GM18867 (cell line): ENCODE measurements around the gene KCNQ4.
A peak's percentile ranks its signal among the peaks of the same experiment; 100 is the strongest.

Experiments
- ATAC-seq: cut with Tn5 transposase; IDR thresholded peaks from one replicate; pipeline ENCODE4 v1.9.1; 2021; ENCODE audit warnings: mild to moderate bottlenecking, moderate library complexity; ENCODE audit not compliant: unreplicated experiment

KCNQ4 gene

DNA sequence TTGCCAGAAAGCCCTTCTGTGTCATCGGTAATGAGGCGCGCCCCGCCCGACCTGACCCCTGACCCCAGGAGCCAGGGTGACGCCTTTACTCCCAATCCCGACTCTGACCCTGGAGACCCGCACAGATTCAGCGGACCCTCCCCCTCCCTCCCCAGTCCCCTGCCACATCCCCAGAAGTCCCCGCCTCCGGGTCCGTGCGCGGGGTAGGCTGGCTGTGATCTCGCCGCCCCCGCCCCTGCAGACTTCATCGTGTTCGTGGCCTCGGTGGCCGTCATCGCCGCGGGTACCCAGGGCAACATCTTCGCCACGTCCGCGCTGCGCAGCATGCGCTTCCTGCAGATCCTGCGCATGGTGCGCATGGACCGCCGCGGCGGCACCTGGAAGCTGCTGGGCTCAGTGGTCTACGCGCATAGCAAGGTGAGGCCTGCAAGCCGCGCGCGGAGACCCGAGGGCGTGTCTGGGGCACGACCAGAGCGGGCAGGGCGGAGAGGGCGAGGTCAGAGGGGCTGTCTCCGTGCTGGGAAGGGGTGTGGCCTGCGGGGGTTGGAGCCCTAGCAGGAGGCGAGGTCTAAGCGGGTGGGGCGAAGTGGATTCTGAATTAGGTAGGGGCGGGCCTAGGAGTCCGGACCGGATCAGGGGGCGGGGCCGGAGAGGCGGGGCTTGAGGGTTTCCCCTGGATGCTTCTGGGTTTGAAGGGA lies 34.8 kb downstream of the KCNQ4 start:
- ATAC-seq: peak; percentile 88

DNA sequence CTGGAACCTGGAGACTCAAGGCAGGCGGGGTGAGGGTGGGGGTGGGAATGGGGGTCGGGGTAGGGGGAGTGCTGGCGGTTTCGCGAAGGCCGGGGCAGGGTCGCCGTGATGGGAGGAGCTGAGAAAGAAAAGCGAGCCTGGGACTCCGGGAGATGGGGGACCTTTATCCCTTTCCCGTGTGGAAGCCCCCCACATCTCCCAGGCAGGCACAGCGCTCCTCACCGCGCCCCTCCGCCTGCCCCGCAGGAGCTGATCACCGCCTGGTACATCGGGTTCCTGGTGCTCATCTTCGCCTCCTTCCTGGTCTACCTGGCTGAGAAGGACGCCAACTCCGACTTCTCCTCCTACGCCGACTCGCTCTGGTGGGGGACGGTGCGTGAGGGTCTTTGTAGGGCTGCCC lies 35.5 kb downstream of the KCNQ4 start:
- no peak for ATAC-seq

DNA sequence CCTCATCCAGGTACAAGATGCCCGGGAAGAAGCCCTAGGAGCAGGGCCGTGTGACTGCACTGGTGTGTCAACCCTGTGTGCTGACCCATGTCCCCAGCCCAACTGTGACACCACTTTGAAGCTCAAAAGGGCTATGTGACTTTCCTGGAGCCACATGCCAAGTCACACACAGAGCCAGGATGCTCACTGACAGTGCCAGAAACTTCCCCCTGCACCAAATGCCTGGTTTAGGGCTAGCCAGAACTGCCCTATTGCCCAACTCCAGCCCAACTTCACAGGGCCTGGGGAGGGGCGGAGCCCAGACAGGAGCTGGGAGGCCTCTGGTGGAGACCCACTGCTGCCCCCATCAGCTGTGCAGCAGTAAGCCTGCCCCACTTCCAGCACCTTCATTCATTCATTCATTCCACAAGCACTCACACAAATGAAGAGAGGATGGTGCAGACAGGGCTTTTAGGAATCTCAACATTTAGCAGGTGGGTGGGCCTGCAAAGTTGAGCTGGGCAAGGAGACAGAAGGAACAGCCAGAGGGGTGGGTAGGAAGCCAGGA lies 36.7 kb downstream of the KCNQ4 start:
- no peak for ATAC-seq

DNA sequence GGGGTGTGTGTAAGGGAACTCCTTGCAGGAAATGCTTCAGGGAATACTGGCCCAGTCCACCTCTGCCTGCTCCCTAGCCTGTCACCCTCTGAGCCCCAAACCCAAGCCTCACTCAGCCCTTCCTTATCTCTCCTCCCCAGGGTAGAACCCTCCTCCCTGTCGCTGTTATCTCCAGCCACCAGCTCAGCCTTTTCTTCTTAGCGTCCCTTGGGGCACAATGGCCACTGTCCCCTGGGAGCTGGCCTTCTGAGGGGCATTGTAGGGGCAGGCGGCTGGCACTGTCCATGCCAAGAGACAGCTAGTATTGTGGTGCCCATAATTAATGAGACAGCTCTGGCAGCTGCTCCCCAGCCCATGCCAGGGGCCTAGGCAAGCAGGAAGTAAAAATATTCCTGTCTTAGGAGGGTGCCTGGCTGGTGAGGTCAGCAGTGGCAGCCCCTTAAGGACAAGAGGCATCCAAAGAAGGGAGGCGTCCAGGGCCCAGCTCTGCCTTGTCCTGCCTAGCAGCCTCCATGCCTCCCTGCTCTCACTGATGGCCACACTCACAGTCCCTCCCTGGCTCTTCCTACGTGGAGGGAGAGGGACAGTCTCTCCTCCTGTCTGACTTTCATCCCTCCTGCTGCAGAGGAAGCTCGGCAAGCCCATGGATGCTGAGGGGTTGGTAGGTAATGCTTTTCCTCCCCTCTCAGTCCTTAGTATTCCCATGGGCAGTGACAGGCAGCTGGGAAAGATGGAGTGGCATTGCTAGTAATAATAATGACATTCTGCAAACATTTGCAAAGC lies 37.5 kb downstream of the KCNQ4 start:
- ATAC-seq: no peak

DNA sequence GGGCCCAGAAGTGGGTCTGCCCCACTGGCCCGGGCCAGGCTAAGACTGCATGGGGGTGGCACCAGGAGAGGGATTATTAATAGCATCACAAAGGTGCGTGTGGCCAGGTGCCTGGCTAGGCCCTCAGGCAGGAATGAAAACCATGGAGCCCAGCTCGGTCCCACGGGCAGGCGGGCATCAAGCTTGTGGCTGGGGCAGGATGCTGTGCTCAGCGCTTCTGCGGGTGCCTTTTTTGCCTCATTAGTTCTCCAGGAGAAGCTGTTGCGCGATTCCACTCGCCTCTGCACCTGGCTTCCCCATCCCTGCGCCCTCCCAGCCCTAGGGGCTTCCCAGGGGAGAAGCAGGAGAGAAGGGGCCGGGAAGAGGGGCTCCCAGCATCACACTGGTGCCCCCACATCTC lies 39.3 kb downstream of the KCNQ4 start:
- no peak for ATAC-seq

DNA sequence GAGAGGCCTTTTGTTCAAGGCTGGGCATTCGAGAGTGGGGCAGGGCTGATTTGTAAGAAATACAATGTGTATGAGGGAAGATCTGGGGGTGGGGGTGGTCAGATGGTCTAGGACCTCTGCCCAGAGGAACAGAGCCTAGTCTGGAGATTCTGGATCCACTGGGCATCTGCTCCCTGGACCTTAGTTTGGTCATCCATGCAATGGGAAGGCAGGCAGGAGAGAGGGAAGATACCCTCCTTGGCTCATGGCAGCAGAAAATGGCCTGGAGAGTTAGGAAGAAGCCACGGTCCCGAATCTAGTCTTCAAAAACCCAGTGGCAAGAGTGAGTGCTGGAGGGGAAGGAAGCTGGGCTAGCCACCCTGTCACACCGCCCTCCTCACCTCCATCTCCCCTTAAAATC lies 39.8 kb downstream of the KCNQ4 start:
- no peak for ATAC-seq

DNA sequence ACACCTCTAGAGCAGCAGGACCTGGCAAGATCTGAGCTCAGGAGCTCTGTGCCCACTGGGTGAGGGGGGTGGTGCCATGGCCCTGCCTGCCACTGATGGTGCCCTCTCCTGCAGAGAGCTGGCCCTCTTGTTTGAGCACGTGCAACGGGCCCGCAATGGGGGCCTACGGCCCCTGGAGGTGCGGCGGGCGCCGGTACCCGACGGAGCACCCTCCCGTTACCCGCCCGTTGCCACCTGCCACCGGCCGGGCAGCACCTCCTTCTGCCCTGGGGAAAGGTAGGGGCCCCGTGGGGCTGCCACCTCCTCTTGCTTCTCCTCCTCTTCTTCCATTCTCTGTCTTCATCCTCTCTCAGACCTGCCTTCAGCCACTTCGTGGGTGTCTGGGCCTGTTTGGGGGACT lies 40.4 kb downstream of the KCNQ4 start:
- ATAC-seq: no peak

DNA sequence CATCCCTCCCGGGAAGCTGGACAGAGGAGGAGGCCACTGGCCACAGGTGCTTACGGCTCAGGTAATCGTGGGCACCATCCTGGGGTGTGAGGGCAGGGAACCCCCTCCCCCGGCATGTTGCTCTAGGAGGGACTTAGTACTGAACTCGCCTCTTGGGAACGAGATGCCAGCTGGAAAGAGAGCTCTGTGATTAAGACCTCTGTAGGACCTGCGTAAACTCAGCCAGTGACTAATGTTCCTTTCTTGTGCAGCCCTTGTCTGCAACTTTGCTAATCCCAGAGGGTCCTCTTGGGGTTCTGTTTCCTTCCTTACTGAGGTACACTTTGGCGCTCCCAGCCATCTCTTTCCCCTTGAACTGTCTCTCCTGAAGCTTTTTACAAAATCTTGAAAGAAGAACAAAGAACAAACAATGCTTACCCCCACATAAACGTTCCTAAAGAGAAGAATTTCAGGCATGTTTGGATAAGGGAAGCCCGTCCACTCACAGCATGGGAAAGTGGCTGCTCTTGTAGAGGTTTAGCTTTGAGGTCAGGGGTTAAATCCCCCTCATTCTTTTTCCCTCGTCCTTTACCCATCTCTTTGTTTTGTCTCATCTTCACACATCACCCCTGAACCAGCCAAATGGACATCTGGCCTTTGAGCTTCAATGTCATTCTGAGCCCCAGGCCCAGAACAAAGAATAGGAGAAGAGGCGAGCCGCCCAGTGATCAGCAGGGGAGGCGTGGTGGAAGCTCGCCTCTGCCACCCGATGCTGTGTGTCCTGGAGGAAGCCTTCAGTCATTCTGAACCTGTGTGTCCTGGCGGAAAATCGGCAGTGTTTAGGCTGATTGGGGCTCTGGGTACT lies 41.2 kb downstream of the KCNQ4 start:
- ATAC-seq: no peak

DNA sequence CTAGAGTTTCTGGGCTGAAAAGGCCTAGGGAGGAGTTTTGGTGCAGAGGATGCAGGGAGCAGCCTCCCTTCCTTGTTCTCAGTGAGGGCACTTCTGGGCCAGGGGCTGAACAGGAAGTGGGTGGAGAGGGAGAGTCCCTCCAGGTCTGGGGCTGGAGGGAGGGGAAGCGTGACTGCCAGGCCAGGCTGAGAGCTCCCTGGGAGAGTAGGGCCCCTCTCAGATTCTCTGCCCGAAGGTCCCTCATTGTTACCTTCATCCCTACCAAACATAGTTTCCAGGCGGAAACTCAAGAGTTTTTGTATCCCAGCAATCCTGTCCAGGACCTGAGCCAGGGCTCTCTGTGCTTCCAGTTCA lies 41.8 kb downstream of the KCNQ4 start:
- ATAC-seq: no peak

DNA sequence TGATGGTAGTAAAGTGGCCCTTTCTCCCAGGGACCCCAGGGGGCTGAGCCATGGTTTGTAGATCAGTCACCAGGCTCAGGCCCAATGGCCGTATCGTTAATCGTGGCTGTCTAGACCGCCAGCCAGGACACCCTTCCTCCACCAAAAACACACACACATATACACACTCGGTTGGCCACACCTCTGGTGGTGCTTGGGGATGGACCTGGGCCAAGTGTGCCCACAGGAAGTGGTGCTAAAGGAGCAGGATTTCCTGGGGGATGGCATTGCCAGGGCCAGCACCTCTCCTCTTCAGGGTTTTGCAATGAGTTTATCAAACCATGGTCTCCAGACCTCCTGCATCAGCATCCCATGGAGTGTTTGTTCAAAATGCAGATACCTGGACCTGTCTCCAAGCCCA lies 42.4 kb downstream of the KCNQ4 start:
- ATAC-seq: no peak

DNA sequence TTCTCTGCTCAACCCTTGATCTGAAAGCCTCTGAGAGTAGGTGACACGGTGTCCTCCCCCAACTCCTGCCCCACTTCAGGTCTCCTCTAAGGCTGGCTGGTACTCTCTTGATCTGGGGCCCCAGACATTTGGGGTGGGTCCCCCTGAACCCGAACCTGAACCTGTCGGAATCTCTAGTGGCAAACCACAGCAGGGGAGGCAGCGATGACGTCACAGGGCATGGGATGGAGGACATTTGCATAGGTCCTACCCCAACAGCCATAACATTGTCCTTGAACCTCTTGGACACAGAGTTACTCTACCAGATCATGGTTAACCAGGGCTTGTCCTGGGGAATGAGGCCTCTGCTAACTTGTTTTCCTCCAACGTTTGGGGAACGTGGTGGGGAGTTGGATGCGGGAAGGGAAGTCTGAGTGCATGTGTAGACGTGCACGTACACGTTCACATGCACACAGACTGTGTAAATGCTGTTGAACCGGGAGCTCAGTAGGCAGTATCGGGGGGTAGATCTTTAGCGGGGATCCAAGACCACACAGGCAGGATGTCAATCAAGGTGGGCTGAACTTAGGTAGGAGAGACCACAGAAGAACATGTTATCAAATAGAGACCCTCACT lies 46.2 kb downstream of the KCNQ4 start:
- ATAC-seq: no peak

DNA sequence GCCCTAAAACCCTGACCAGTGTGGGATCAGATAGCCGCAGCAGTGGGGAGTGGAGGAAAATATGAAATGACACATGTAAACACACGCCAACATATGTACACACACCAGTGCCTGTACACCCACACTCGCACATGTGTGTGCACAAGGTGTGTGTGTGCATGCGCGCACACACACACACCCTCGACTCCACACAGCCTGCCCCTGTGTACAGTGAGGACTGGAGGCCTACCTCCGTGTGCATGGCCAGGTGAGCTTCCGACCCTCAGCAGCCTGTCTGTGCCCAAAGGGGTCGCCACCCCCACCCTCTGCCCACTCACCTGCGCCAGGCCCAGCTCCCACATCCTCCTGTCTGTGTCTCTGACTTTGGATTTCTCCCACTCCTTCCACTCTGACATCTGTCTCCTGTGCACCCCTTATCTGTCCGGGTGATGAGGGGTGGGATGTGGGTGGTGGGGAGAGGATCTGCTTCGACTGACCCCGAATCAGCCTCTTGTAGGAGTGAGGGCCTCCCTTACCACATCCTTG lies 46.9 kb downstream of the KCNQ4 start:
- ATAC-seq: no peak

DNA sequence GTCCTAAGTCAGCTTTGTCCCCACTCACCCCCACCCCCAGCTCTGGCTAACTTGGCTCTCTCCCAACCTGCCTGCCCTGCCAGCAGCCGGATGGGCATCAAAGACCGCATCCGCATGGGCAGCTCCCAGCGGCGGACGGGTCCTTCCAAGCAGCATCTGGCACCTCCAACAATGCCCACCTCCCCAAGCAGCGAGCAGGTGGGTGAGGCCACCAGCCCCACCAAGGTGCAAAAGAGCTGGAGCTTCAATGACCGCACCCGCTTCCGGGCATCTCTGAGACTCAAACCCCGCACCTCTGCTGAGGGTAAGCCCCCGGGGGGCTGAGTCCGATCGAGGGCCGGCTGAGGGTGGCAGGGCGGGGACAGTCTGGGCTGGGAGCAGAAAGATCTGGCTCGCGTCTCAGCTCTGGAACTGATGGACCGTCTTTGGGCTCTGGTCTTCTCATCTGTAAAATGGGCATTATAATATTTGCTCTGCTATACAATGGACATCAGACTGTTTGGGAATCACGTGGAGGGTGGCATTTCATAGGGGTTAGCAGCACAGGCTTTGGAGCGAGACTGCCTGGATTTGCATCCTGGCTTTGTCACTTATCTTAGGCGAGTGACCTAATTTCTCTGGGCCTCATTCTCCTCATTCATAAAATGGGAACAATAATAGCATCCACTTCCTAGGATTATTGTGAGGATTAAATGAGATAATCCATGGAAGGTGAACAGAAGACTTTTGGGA lies 47.6 kb downstream of the KCNQ4 start:
- ATAC-seq: no peak

DNA sequence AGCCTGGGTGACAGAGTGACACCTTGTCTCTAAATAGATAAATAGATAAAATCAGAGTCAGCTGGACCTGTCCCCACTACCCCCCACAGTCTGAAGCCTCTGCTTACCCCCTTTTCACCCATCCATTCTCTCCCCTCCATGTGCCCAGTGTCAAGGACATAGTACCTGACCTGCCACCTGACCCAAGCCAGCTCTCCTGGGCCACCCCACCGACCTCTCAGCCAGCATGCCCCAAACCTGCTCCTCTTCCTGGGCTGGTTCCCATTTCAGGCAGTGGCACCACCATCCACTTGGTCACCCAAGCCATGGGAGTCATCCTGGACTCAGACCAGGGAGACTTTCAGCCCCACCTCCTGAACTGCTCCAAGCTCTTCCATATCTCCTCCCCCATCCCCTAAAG lies 50.4 kb downstream of the KCNQ4 start:
- ATAC-seq: no peak

DNA sequence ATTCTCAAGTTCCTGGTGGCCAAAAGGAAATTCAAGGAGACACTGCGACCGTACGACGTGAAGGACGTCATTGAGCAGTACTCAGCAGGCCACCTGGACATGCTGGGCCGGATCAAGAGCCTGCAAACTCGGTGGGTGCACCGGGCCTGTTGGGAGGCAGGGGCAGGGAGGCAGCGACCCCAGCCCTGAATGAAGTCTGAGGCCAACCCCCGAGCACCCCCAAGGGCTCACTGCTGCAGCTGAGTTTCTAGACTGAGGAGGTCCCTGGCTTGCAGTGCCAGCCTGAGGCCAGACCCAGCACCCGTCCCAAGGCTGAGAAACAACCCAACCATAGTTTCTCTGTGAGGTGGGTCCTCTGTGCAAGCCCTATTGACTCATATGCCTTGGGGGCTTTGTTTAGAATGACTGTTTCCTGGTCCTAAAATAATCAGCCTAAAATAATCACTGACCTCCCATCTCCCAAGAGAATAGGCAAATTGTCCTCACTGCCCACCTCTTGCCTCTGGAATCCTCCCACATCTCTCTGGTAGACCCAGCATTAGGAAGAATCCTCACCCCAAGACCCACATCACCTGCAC lies 51.5 kb downstream of the KCNQ4 start:
- no peak for ATAC-seq

DNA sequence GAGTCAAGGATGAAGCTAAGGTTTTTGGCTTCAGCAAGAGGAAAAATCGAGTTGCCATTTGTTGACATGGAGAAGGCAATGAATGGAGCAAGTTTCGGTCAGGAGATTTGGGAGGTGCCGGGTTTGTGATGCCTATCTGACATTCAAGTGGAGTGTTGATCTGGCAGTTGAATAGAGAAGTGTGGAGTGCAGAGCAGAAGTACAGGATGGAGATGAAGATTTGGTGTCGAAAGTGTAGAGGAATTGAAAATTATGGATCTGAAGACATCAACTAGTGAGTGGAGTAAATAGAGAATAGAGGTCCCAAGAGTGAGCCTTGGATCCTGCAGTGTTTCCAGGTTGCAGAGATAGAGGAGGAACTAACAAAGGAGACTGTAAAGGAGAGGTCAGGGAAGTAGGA lies 52.7 kb downstream of the KCNQ4 start:
- ATAC-seq: no peak

DNA sequence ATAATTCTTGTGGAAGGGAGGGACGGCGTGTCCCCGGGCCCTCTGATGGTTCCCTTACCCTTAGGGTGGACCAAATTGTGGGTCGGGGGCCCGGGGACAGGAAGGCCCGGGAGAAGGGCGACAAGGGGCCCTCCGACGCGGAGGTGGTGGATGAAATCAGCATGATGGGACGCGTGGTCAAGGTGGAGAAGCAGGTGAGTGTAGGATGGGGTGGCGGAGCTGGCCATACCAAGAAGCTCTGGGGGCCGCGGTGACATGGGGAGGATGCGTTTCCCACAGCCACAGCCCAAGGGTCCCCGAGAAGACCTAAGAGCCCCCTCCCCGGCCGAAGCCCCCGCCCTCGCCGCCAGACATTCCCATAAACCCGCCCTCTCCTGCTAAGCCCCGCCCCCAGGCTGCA lies 54.0 kb downstream of the KCNQ4 start:
- ATAC-seq: no peak

DNA sequence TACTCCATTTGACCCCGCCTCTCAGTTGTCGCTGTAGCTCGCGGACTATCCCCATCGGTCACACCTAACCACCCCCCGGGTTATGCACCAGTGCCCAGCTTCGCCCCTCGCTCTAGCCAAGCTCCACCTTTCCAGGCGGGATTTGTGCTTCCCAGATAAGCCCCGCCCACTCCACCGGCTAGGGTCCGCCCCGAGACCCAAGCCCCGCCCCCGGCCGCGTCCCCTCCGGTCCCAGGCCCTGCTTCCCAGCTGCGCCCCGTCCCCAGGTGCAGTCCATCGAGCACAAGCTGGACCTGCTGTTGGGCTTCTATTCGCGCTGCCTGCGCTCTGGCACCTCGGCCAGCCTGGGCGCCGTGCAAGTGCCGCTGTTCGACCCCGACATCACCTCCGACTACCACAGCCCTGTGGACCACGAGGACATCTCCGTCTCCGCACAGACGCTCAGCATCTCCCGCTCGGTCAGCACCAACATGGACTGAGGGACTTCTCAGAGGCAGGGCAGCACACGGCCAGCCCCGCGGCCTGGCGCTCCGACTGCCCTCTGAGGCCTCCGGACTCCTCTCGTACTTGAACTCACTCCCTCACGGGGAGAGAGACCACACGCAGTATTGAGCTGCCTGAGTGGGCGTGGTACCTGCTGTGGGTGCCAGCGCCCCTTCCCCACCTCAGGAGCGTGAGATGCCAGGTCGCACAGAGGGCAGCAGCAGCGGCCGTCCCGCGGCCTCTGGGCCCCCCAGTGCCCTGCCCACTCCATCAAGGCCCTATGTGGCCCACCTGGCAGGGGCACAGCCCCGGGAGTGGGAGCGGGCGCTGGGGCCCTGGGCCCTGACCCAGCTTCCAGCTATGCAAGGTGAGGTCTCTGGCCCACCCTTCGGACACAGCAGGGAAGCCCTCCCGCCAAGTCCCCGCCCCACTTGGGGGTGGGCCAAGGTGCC lies 54.7 kb downstream of the KCNQ4 start:
- no peak for ATAC-seq
